K562 (cell line): Measurements from ENCODE around the gene OPRL1. TPM values are rescaled to one million over a fixed set of nuclear protein-coding genes. Genes with fewer than 3 reads are reported as not detected.

Source experiments
- ATAC-seq: fragments of 200-7000 bp; cut with Tn5 transposase; 3 replicates; pipeline ENCODE4 v1.9.1; 2020; ENCODE audit warnings: moderate library complexity
- BruUV-seq: library from RNA; stranded (reverse); fragments of 400-500 nt; replicated peaks from 2 replicates; lab custom pipeline; 2021; lab: Mats Ljungman, UMichigan
- CTCF ChIA-PET: fragments of 300-600 bp; formaldehyde crosslinking; extraction: SDS; loops from one replicate; lab custom pipeline; 2021; ENCODE audit warnings: low intra/inter-chr PET ratio; lab: Yijun Ruan, JAX
- POLR2A ChIA-PET: fragments of 300-600, 350-650 bp; sonication (Branson Sonifier 250); formaldehyde crosslinking; extraction: SDS; loops from one replicate; lab custom pipeline; 2021; ENCODE audit warnings: antibody characterized with exemption, inconsistent platforms; lab: Yijun Ruan, JAX
- DNase-seq, 4 experiments: peaks; one replicate each; pipeline versions ENCODE4 v3.0.0 to v3.0.0-alpha.2; 2011 to 2018; ENCODE audit warnings: low spot score in 3 of 4, mixed read lengths in 3 of 4; ENCODE audit errors: extremely low read depth in 1 of 4
- FAIRE-seq: peaks from 2 replicates; lab custom pipeline; 2011; peaks lifted over from hg19 to GRCh38; lab: Jason Lieb, UNC
- H2AFZ ChIP-seq: 2 replicates; pipeline ENCODE4 v1.6.0; 2011; ENCODE audit warnings: low read depth, low read length, control low read depth, inconsistent platforms
- H3K27ac ChIP-seq: fragments of 200-600 bp; 3 replicates; pipeline ENCODE4 v1.8.0; 2011; ENCODE audit warnings: low read depth, mild to moderate bottlenecking, control low read depth, inconsistent platforms, low read length, moderate library complexity, mixed read lengths; ENCODE audit errors: extremely low read depth
- H3K27me3 ChIP-seq, 2 experiments: fragments of 300-600 bp in 1 of 2; 2 replicates in 1 of 2; 3 replicates in 1 of 2; pipeline versions ENCODE4 v1.6.0 to v1.8.0; 2011; ENCODE audit warnings: inconsistent platforms in 2 of 2, low read length in 2 of 2, mild to moderate bottlenecking in 1 of 2, mixed read lengths in 1 of 2, moderate library complexity in 1 of 2; ENCODE audit not compliant: control insufficient read depth in 2 of 2, insufficient read depth in 2 of 2
- H3K36me3 ChIP-seq: fragments of 300-600 bp; 3 replicates; pipeline ENCODE4 v1.8.0; 2011; ENCODE audit warnings: mild to moderate bottlenecking, low read length, inconsistent platforms; ENCODE audit not compliant: control insufficient read depth, insufficient read depth
- H3K4me1 ChIP-seq, 2 experiments: fragments of 200-600 bp in 1 of 2; replicated peaks in 1 of 2; 2 replicates in 1 of 2; 3 replicates in 1 of 2; pipeline versions ENCODE4 v1.5.1 to v1.8.0; 2011; ENCODE audit warnings: inconsistent platforms in 2 of 2, low read length in 2 of 2, mild to moderate bottlenecking in 1 of 2, mixed read lengths in 1 of 2, moderate library complexity in 1 of 2; ENCODE audit not compliant: control insufficient read depth in 2 of 2, insufficient read depth in 2 of 2
- H3K4me2 ChIP-seq: 2 replicates; pipeline ENCODE4 v1.6.1; 2011; ENCODE audit warnings: low read length, control low read depth, inconsistent platforms, mixed read lengths; ENCODE audit not compliant: insufficient read depth
- H3K4me3 ChIP-seq: fragments of 200-600 bp; sonication (generic), shearing (Covaris generic); 2 replicates; pipeline ENCODE4 v1.5.1; 2016; ENCODE audit warnings: control low read depth, inconsistent platforms
- H3K79me2 ChIP-seq: fragments of 200-600 bp; 3 replicates; pipeline ENCODE4 v1.8.0; 2011; ENCODE audit warnings: low read length, inconsistent platforms; ENCODE audit not compliant: control insufficient read depth, insufficient read depth
- H3K9ac ChIP-seq, 2 experiments: 2 replicates each; pipeline versions ENCODE4 v1.6.0 to v1.6.1; 2011; ENCODE audit warnings: low read depth in 2 of 2, low read length in 2 of 2, control low read depth in 1 of 2, inconsistent platforms in 1 of 2, mild to moderate bottlenecking in 1 of 2, mixed read lengths in 1 of 2; ENCODE audit not compliant: insufficient read depth in 1 of 2
- H3K9me1 ChIP-seq: one replicate; pipeline ENCODE4 v1.6.0; 2011; ENCODE audit warnings: inconsistent platforms, mild to moderate bottlenecking, low read length, moderate library complexity; ENCODE audit not compliant: control insufficient read depth, insufficient read depth
- H3K9me3 ChIP-seq: replicated peaks from 2 replicates; pipeline ENCODE4 v1.5.1; 2011; ENCODE audit warnings: low read depth, low read length, inconsistent platforms; ENCODE audit not compliant: control insufficient read depth, insufficient read depth
- H4K20me1 ChIP-seq: replicated peaks from 2 replicates; pipeline ENCODE4 v1.6.1; 2011; ENCODE audit warnings: low read length, inconsistent platforms, mixed read lengths; ENCODE audit not compliant: control insufficient read depth, insufficient read depth
- BCOR ChIP-seq: fragments of 450-650 bp; IDR thresholded peaks from 2 replicates; pipeline ENCODE4 v1.6.1; 2016
- HMGN3 ChIP-seq: IDR thresholded peaks from 2 replicates; pipeline ENCODE4 v1.6.1; 2011; ENCODE audit warnings: borderline replicate concordance, low read depth, mild to moderate bottlenecking, mixed read lengths, low read length; ENCODE audit not compliant: insufficient read length; ENCODE audit errors: extremely low read depth
- JUND ChIP-seq, 2 experiments: IDR thresholded peaks; 2 replicates in 1 of 2; 3 replicates in 1 of 2; pipeline ENCODE4 v1.6.1; 2011; ENCODE audit warnings: borderline replicate concordance in 2 of 2, low read depth in 2 of 2, low read length in 2 of 2, improper control_type of control experiment in 1 of 2, missing biosample characterization in 1 of 2, missing genetic modification characterization in 1 of 2, missing genetic modification reagents in 1 of 2
- KDM1A ChIP-seq, 2 experiments: fragments of 450-650 bp; IDR thresholded peaks; 2 replicates each; pipeline ENCODE4 v1.6.1; 2016; ENCODE audit warnings: mild to moderate bottlenecking in 2 of 2
- NFIC ChIP-seq: fragments of 450-650 bp; IDR thresholded peaks from 2 replicates; pipeline ENCODE4 v1.6.1; 2017; ENCODE audit warnings: mild to moderate bottlenecking, inconsistent platforms
- PTBP1 ChIP-seq: fragments of 200-400 bp; formaldehyde crosslinking; IDR thresholded peaks from 2 replicates; pipeline ENCODE4 v1.6.1; 2017; ENCODE audit warnings: low read depth, low read length
- RCOR1 ChIP-seq, 2 experiments: IDR thresholded peaks; 2 replicates each; pipeline ENCODE4 v1.6.1; 2012; ENCODE audit warnings: low read depth in 2 of 2, low read length in 2 of 2, borderline replicate concordance in 1 of 2, improper control_type of control experiment in 1 of 2
- RFX7 ChIP-seq: fragments of 250-450 bp; sonication (Bioruptor Pico); IDR thresholded peaks from 2 replicates; pipeline ENCODE4 v1.5.1; 2021; ENCODE audit warnings: mild to moderate bottlenecking
- SMARCA5 ChIP-seq: fragments of 450-650 bp; IDR thresholded peaks from 2 replicates; pipeline ENCODE4 v1.6.1; 2016
- THRAP3 ChIP-seq: fragments of 450-650 bp; IDR thresholded peaks from 2 replicates; pipeline ENCODE4 v1.6.1; 2016; ENCODE audit warnings: mild to moderate bottlenecking, inconsistent platforms, borderline replicate concordance
- ZBTB7A ChIP-seq: IDR thresholded peaks from 2 replicates; pipeline ENCODE4 v1.6.1; 2011; ENCODE audit warnings: low read depth, mild to moderate bottlenecking, low read length, moderate library complexity, borderline replicate concordance; ENCODE audit not compliant: control insufficient read depth
- ZFX ChIP-seq: sonication (generic); formaldehyde crosslinking; IDR thresholded peaks from 2 replicates; pipeline ENCODE4 v1.8.0; 2022; ENCODE audit warnings: mild to moderate bottlenecking, missing genetic modification reagents, moderate library complexity
- ZNF184 ChIP-seq: sonication (generic); formaldehyde crosslinking; IDR thresholded peaks from 2 replicates; pipeline ENCODE4 v1.5.0; 2020; ENCODE audit warnings: missing genetic modification reagents
- WGBS: fragments of 100-300 bp; shearing (Covaris generic); methylation state at CpG from one replicate; pipeline ENCODE4 v1.1.6; 2016; ENCODE audit warnings: low coverage, mixed read lengths; ENCODE audit not compliant: insufficient coverage; ENCODE audit errors: missing lambda C conversion rate; 5-methylcytosine and 5-hydroxymethylcytosine counted together
- in situ Hi-C: fragments of 300-500 bp; cut with MboI; formaldehyde crosslinking; loops from 4 replicates; pipeline ENCODE4 v1.15.0; 2018; ENCODE audit warnings: inconsistent platforms, mixed read lengths
- intact Hi-C: fragments of 100-400 bp; cut with micrococcal nuclease; formaldehyde crosslinking; loops from 2 replicates; pipeline ENCODE4 v1.14.2; 2022
- polyA plus RNA-seq, 8 experiments: library from polyadenylated mRNA; depleted of rRNA in 4 of 8; stranded (reverse) in 5 of 8; unstranded in 3 of 8; fragments of >200 nt; fragmentation: Nextera tagmentation in 2 of 8; fragmentation: Illumina TruSeq in 1 of 8; extraction: Ambion mirVana in 2 of 8; extraction: Trizol in 1 of 8; gene quantifications; 2 replicates each; pipeline versions ENCODE4 v1.2.1 to v1.2.3, GENCODE V29; 2011 to 2014; ENCODE audit warnings: inconsistent platforms in 1 of 8, missing spikeins in 1 of 8
- total RNA-seq, 7 experiments: library from RNA; depleted of rRNA in 6 of 7; stranded (reverse); fragments of >200 nt in 6 of 7; fragmentation: Illumina TruSeq in 2 of 7; extraction: Trizol in 2 of 7; gene quantifications; 2 replicates each; pipeline versions ENCODE4 v1.2.1 to v1.2.3, GENCODE V29; 2011 to 2021; ENCODE audit warnings: low replicate concordance in 1 of 7
- TF ChIP-seq, protein P1 (sequence below): sonication (generic); formaldehyde crosslinking; IDR thresholded peaks from 2 replicates; pipeline ENCODE4 v1.8.1; 2023; ENCODE audit warnings: mild to moderate bottlenecking, missing genetic modification reagents

The OPRL1 gene
- total and polyA plus RNA-seq, 9 of the 15 experiments (the other 6 are each of a cell fraction or from before 2014, with no cell fraction given): 0.06 to 0.33 (median 0.11) TPM; not detected in 2

DNA sequence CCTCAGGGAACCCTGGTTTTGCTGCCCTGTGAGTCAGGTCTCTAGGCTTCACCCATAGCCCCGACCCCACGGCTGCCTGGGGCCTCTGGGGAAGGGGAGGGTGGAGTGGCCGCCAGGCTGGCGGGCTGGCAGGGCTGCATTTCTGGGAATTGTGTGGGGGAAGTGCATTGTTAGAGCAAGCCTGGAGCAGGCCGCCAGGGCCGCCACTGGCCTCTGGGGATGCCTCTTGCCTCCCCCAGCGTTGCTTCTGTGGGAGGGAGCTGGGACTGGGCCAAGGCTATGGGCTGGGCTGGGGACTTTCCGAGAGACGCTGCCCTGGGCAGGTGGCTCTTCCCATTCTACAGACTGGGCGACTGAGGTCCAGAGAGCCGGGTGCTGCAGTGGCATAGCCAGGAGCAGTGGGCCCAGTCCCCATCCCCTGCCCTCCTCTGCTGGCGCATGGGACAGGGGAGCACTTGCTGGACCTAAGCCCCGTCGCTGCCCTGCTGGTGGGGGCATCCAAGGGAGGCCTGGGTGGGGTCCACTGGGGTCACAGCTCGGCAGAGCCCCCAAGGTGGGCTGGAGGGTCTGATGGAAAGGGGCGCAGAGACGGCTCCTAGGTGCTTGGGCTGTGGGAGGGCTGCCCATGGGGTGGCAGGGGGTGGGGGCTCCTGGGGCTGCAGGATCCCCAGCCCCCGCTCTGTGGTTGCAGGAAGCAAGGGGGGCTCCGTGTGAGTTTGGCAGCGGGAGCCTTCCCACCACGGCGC is 23.8 kb upstream of the OPRL1 start:
- H2AFZ ChIP-seq: 0 out of 2 replicates have a peak overlapping the region, but pooled peaks have one; percentile 19
- ATAC-seq: peak; percentile 9; the same call in 1 of the 3 replicates
- no peak for FAIRE-seq
- H3K36me3 ChIP-seq: no peaks in the 10 kb centered on the region
- peak overlapping the region in 1 of 2 experiments; percentile 77; a peak in 3 of 4 replicates for H3K9ac ChIP-seq
- intact Hi-C loops (loop anchor here (2.0 kb wide), 1 partner anchor 17 kb away; no protein-coding TSS in a partner anchor), in situ Hi-C loops (no loop called here)
- no peak overlapping the region for H3K4me2 ChIP-seq
- BruUV-seq: no TSS peak
- TF ChIP-seq NFIC: peak; percentile 76
- peak; percentile 29 for TF ChIP-seq HMGN3
- TF ChIP-seq RFX7 (CRISPR knock-in tag): no peak
- peak; percentile 92 for TF ChIP-seq BCOR
- 0 out of 2 replicates have a peak, but pooled peaks have one; percentile 13 for TF ChIP-seq ZFX (CRISPR knock-in tag)
- no peak for TF ChIP-seq JUND (IDR thresholded peaks at IDR 0.05; ENCODE audit: borderline replicate concordance, low read depth, low read length)
- no peak for TF ChIP-seq JUND (tag; IDR thresholded peaks at IDR 0.05; ENCODE audit: borderline replicate concordance, low read depth, low read length)
- peak; percentile 27; the same call in 1 of the 2 replicates for TF ChIP-seq ZBTB7A
- TF ChIP-seq RCOR1 (IDR thresholded peaks at IDR 0.05; ENCODE audit: borderline replicate concordance in 1 of 2, low read depth in 2 of 2, low read length in 2 of 2): peak in 1 of 2 experiments; percentile 76; a peak in 2 of 4 replicates
- TF ChIP-seq ZNF184: no peak
- TF ChIP-seq KDM1A (IDR thresholded peaks at IDR 0.05): peak; percentile 58 to 88; a peak in 3 of 4 replicates
- TF ChIP-seq, protein P1, sequence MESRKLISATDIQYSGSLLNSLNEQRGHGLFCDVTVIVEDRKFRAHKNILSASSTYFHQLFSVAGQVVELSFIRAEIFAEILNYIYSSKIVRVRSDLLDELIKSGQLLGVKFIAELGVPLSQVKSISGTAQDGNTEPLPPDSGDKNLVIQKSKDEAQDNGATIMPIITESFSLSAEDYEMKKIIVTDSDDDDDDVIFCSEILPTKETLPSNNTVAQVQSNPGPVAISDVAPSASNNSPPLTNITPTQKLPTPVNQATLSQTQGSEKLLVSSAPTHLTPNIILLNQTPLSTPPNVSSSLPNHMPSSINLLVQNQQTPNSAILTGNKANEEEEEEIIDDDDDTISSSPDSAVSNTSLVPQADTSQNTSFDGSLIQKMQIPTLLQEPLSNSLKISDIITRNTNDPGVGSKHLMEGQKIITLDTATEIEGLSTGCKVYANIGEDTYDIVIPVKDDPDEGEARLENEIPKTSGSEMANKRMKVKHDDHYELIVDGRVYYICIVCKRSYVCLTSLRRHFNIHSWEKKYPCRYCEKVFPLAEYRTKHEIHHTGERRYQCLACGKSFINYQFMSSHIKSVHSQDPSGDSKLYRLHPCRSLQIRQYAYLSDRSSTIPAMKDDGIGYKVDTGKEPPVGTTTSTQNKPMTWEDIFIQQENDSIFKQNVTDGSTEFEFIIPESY (CRISPR knock-in tag): peak; percentile 91; the same call in 1 of the 2 replicates
- 0 out of 2 replicates have a peak, but pooled peaks have one; percentile 58 for TF ChIP-seq PTBP1
- TF ChIP-seq SMARCA5: peak; percentile 88
- TF ChIP-seq THRAP3: no peak
- H3K4me3 ChIP-seq: no peak overlapping the region
- no peaks in the 10 kb centered on the region for H3K27me3 ChIP-seq
- peaks cover 16 to 71% of the 10 kb centered on the region in 2 experiments for H3K4me1 ChIP-seq
- H3K27ac ChIP-seq: peak overlapping the region; percentile 37; the same call in 1 of the 3 replicates
- WGBS: 52% methylated on average over 15 of the region's 22 CpGs
- peak in 2 of 4 experiments; percentile 57 for DNase-seq
- H3K9me3 ChIP-seq: no peaks in the 10 kb centered on the region
- H3K79me2 ChIP-seq: no peaks in the 10 kb centered on the region
- POLR2A ChIA-PET: no interaction called here
- CTCF ChIA-PET: no interaction called here
- no peaks in the 10 kb centered on the region for H4K20me1 ChIP-seq
- no peaks in the 10 kb centered on the region for H3K9me1 ChIP-seq
